Epithelial cell of umbilical artery (primary cell): ENCODE results near the gene IRGQ. TPM values are rescaled to one million over a fixed set of nuclear protein-coding genes. Genes with fewer than 3 reads are reported as not detected.

Experiments
- total RNA-seq: library from RNA; depleted of rRNA; stranded (reverse); fragments of >200 nt; gene quantifications from 2 replicates; pipeline ENCODE4 v1.2.3, GENCODE V29; 2014

The IRGQ gene, protein sequence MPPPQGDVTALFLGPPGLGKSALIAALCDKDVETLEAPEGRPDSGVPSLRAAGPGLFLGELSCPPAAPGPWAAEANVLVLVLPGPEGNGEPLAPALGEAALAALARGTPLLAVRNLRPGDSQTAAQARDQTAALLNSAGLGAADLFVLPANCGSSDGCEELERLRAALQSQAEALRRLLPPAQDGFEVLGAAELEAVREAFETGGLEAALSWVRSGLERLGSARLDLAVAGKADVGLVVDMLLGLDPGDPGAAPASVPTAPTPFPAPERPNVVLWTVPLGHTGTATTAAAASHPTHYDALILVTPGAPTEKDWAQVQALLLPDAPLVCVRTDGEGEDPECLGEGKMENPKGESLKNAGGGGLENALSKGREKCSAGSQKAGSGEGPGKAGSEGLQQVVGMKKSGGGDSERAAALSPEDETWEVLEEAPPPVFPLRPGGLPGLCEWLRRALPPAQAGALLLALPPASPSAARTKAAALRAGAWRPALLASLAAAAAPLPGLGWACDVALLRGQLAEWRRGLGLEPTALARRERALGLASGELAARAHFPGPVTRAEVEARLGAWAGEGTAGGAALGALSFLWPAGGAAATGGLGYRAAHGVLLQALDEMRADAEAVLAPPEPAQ
- 23.1 and 28.3 TPM in 2 replicates for total RNA-seq

DNA sequence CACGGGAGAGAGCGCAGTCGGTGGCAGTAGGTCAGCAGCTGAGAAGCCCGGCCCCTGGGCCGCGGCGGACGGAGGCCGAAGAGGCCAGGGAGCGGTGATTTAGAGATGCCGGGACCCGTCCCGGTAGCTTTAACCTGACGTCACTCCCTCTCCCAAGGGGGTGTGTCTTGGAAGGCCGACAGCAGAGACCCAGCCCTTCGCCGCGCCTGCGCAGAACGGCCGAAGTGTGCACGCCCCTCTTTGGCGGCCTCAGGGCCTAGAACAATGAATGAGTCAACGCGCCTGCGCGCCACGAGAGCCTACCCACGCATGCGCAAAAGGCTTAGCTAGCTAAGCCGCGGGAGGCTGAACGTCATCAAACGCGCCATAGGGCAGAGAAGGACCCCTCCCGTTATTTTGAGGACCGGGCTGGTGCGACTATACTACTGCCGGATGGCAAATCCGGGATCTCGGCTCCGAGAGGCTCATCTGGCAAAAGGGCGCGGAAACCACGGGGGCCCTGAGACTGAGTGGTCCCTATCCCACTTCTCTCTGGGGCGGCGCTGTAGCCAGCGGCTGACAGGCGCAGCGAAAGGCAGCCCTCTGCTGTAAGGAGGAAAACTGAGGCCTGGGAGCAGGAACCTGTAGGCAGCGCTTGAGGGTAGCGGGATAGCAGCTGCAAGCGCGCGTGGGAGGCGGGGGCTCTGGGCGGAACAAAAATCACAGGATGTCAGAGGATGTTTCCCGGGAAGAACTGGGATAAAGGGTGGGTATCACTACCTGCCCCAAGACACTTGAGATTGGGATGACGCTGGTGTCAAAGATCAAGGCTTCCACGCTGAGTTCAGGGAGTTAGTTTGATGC is at the start of gene IRGQ, which contains the start of gene ZNF576:
Gene IRGQ, minus strand, starts transcription at position 136 of the 843 bp plus-strand sequence. CDS start 796 bp downstream, outside the sequence.
Gene ZNF576, plus strand, starts transcription at position 597 of the 843 bp plus-strand sequence. CDS start 514 bp downstream, outside the sequence.

DNA sequence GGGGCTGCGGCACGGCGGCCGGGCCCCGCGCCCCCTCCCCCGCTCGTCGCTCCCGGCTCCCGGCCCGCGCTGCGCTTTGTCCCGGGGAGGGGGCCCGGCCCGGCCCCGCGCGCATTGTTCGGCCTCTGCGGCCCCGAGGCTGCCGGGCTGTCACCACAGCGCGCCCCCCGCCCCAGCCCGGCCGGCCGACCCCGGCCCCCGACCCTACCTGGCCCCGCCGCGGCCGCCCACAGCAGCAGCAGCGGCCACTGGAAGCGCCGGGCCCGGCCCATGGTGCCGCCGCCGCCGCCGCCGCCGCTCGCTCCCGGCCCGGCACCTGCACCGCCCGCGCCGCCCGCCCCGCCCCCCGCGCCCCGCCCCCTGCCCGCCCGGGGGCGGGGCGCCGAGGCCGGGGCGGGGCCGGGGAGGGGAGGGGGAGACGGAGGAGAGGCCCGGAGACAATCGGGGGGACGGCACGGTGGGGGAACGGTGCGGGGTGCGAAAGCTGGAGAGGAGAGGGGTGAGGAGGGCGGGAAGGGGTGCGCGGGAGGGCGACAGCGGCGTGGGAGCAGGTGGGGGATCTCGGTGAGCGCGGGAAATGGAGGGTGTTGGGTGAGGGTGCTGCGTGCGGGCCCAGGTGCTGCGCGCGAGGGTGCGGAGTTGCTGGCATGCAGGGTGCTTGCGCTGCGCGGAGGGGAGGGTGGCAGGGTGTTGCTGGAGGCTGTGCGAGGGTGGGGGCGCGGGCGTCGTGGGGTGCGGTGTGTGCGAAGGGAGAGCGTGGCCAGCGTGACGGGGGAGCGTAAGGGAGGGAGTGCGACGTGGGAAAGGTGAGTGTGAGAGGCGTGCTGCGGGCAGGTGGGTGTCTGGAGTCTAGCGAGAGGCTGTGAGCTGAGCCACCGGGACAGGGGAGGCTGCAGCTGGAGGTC is 43.8 kb upstream of the IRGQ start, which contains the start of gene CADM4:
Gene CADM4, minus strand, starts transcription at position 332 of the 905 bp plus-strand sequence. Its CDS starts 60 bp downstream, at position 272.

DNA sequence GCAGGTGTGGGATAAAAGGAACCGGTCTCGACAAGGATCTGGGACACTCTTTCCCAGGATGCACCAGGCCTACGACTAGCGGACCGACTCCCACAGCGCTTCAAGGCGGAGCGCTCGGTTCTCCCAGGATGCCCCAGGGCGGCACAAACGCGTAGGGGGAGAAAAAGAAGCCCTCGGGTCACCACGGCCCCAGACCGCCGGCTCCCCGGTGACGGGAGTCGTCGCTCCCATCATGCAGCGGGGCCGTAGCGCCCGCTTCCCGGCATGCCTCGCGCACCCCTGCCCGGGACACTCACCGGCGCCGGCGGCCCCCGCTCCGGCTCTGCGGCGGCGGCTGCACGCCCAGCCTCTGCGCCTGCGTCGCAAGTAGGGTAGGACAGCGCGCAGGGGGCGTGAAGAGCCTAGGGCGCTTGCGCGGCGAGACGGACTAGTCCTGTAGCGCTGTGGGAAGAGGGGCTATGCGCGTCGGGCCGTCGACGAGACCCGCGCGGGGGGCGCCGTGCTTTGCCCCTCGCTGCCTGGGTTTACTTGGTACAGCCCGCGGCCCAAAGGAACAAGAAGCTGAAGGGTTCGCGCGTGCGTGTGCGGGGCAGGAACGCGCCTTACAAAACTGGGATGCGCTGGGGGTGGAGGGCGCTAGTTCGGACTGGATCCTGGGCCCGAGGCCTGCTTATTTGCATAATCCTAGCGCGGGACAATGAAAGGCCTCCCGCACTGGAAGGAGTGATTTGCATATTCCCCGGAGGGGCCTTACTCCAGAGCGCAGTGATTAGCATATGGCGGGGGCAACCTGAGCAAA is 23.5 kb upstream of the IRGQ start, which contains the start of gene ZNF428:
Gene ZNF428, minus strand, starts transcription at position 368 of the 799 bp plus-strand sequence. CDS start 5,325 bp downstream, outside the sequence.

DNA sequence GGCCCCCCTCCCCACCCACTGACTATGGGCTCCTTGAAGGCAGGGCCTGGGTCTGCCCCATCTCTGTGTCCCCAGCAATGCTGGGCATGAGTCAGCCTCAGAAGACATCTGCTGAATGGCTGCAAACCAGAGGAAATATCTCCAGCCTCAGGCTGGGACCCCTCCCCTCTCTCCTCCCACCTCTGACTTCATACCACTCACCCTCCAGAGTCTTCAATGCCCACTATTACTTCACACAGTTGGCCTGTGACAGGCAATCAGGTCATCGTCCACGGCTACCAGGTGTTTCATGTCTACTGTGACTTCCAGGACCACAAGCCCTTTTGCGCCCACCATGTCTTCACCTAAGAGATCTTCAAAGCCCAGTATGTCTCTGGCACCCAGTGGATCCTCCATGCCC is 15.9 kb upstream of the IRGQ start, which contains the start of gene SRRM5:
Gene SRRM5, plus strand, starts transcription at position 301 of the 400 bp plus-strand sequence. Its CDS starts 34 bp downstream, at position 335.

DNA sequence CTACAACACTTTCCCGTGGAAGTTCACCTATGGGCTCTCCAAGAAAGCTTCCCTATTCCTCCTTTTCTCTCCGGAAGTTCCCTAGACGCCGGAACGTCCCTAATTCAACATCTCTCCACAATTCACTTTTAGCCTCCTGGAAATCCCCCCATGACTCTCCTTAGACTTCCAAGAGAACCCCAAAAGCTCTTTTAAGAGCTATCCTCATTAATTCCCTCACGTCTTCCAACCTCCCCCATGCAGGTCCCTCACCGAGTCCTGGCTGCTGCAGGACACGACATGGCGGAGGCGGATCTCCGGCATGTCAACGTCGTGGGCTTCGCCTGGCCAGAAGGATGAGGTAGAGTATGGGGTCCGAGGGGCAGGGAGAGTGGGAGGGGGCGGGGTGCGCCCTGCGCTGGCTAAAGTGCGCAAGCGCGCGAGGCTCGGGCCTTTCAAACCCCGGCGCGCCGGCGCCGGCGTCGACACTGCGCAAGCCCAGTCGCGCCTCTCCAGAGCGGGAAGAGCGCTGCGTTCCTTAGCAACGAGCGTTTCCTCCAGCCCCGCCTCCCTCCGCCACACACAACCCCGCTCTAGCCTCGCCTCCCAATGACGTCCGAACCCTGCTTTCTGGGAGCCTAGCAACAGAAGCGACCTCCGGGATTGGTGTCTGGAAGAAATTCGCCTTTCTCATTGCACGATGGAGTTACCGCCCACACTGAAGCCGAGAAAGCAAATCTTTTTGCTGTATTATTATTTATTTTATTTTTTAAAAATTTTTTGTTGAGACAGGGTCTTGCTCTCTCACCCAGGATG is 20.6 kb downstream of the IRGQ start, which contains the start of the genes PINLYP and XRCC1:
Gene PINLYP, plus strand, starts transcription at position 646 of the 795 bp plus-strand sequence. CDS start 1,391 bp downstream, outside the sequence.
Gene XRCC1, minus strand, starts transcription at position 372 of the 795 bp plus-strand sequence. Its CDS starts 69 bp downstream, at position 303.

Other genes starting within 250 kb of the IRGQ start
- not detected in 2 replicates for gene CD177, start 242.4 kb downstream of the IRGQ start, total RNA-seq
- not detected in 2 replicates for gene TEX101, start 181.2 kb downstream of the IRGQ start, total RNA-seq
- not detected in 2 replicates for gene LYPD3, start 130.5 kb downstream of the IRGQ start, total RNA-seq
- gene PHLDB3, start 91.4 kb downstream of the IRGQ start, total RNA-seq, result 8.8 and 9.1 TPM in 2 replicates
- gene ETHE1, start 68.9 kb downstream of the IRGQ start, total RNA-seq, result 55.8 and 114 TPM in 2 replicates
- gene ZNF575, start 62.9 kb downstream of the IRGQ start, total RNA-seq, result not detected in 2 replicates
- 16.2 and 17.2 TPM in 2 replicates for gene XRCC1, start 20.6 kb downstream of the IRGQ start, total RNA-seq
- gene PINLYP, start 20.3 kb downstream of the IRGQ start, total RNA-seq, result 0.15 and 0.97 TPM in 2 replicates
- 15.3 and 27.2 TPM in 2 replicates for gene ZNF576, start 461 bp upstream of the IRGQ start, total RNA-seq
- gene SRRM5, start 16.0 kb upstream of the IRGQ start, total RNA-seq, result not detected in 2 replicates
- 50.7 and 51.7 TPM in 2 replicates for gene ZNF428, start 23.5 kb upstream of the IRGQ start, total RNA-seq
- gene CADM4, start 43.7 kb upstream of the IRGQ start, total RNA-seq, result 3.0 and 3.2 TPM in 2 replicates
- 54.9 and 91.9 TPM in 2 replicates for gene PLAUR, start 74.0 kb upstream of the IRGQ start, total RNA-seq
- gene IRGC, start 119.9 kb upstream of the IRGQ start, total RNA-seq, result not detected in 2 replicates
- 3.2 and 6.1 TPM in 2 replicates for gene SMG9, start 158.8 kb upstream of the IRGQ start, total RNA-seq
- 0.46 and 0.65 TPM in 2 replicates for gene KCNN4, start 184.8 kb upstream of the IRGQ start, total RNA-seq
- 0.32 and 0.46 TPM in 2 replicates for gene LYPD5, start 206.3 kb upstream of the IRGQ start, total RNA-seq
- gene ZNF283, start 231.2 kb upstream of the IRGQ start, total RNA-seq, result 6.8 and 10.6 TPM in 2 replicates